GM23338 (cell line): ENCODE results near the gene TCERG1L. TPM values are rescaled to one million over a fixed set of nuclear protein-coding genes. Genes with fewer than 3 reads are reported as not detected.

Source experiments
- ATAC-seq: fragments of 200-7000 bp; cut with Tn5 transposase; 3 replicates; pipeline ENCODE4 v1.9.1; 2020
- DNase-seq: peaks from one replicate; pipeline ENCODE4 v3.0.0-alpha.2; 2015; ENCODE audit warnings: low spot score
- H2AFZ ChIP-seq: fragments of 200-600 bp; sonication (generic); 2 replicates; pipeline ENCODE4 v1.8.0; 2016; ENCODE audit warnings: antibody characterized with exemption, mild to moderate bottlenecking, moderate library complexity
- H3F3A ChIP-seq: fragments of 200-600 bp; sonication (generic); replicated peaks from 2 replicates; pipeline ENCODE4 v1.8.0; 2017; ENCODE audit warnings: antibody characterized with exemption, mixed run types, low read depth
- H3K27ac ChIP-seq: fragments of 200-600 bp; sonication (generic); 2 replicates; pipeline ENCODE4 v1.6.1; 2016; ENCODE audit warnings: low read depth
- H3K27me3 ChIP-seq: fragments of 200-600 bp; sonication (generic); 2 replicates; pipeline ENCODE4 v1.8.0; 2016; ENCODE audit warnings: mild to moderate bottlenecking, mixed run types, moderate library complexity; ENCODE audit not compliant: insufficient read depth
- H3K36me3 ChIP-seq: fragments of 200-600 bp; sonication (generic); 2 replicates; pipeline ENCODE4 v1.8.0; 2016; ENCODE audit warnings: mild to moderate bottlenecking; ENCODE audit not compliant: insufficient read depth
- H3K4me1 ChIP-seq: fragments of 200-600 bp; sonication (generic); 2 replicates; pipeline ENCODE4 v1.8.0; 2016; ENCODE audit warnings: mild to moderate bottlenecking, moderate library complexity; ENCODE audit not compliant: insufficient read depth
- H3K4me2 ChIP-seq: fragments of 200-600 bp; sonication (generic); 2 replicates; pipeline ENCODE4 v1.7.1; 2017; ENCODE audit warnings: mixed run types
- H3K4me3 ChIP-seq: fragments of 200-600 bp; sonication (generic); 2 replicates; pipeline ENCODE4 v1.6.1; 2016; ENCODE audit warnings: mixed run types
- H3K79me2 ChIP-seq: fragments of 200-600 bp; sonication (generic); replicated peaks from 2 replicates; pipeline ENCODE4 v1.8.0; 2017; ENCODE audit warnings: mild to moderate bottlenecking; ENCODE audit not compliant: insufficient read depth
- H3K9me2 ChIP-seq: fragments of 200-600 bp; sonication (generic); 2 replicates; pipeline ENCODE4 v1.8.0; 2017; ENCODE audit not compliant: insufficient read depth
- H4K20me1 ChIP-seq: fragments of 200-600 bp; sonication (generic); replicated peaks from 2 replicates; pipeline ENCODE4 v1.8.0; 2017; ENCODE audit warnings: mild to moderate bottlenecking; ENCODE audit not compliant: insufficient read depth
- H3K27ac Mint-ChIP-seq: 2 replicates; pipeline ENCODE4 v1.8.0; 2020; ENCODE audit warnings: inconsistent platforms, mild to moderate bottlenecking, moderate library complexity, mixed read lengths
- H3K27me3 Mint-ChIP-seq: 3 replicates; pipeline ENCODE4 v1.8.0; 2022; ENCODE audit warnings: low read depth, mild to moderate bottlenecking, moderate library complexity, mixed read lengths, inconsistent platforms; ENCODE audit not compliant: insufficient read depth, poor library complexity
- H3K36me3 Mint-ChIP-seq: 3 replicates; pipeline ENCODE4 v1.8.0; 2021; ENCODE audit warnings: low read depth, mild to moderate bottlenecking, inconsistent platforms, moderate library complexity, mixed read lengths
- H3K4me1 Mint-ChIP-seq: 3 replicates; pipeline ENCODE4 v1.8.0; 2020; ENCODE audit warnings: mild to moderate bottlenecking, inconsistent platforms, mixed read lengths
- H3K4me3 Mint-ChIP-seq: 3 replicates; pipeline ENCODE4 v1.8.0; 2021; ENCODE audit warnings: moderate library complexity, mild to moderate bottlenecking, inconsistent platforms, mixed read lengths
- H3K9me3 Mint-ChIP-seq: 3 replicates; pipeline ENCODE4 v1.8.0; 2020; ENCODE audit warnings: moderate library complexity, mild to moderate bottlenecking, inconsistent platforms, mixed read lengths
- EZH2 ChIP-seq: fragments of 200-600 bp; sonication (generic); IDR thresholded peaks from one replicate; pipeline ENCODE4 v1.8.0; 2017; ENCODE audit warnings: antibody characterized with exemption, mild to moderate bottlenecking, low read depth; ENCODE audit not compliant: unreplicated experiment
- EZH2phosphoT487 ChIP-seq: fragments of 200-600 bp; sonication (generic); IDR thresholded peaks from one replicate; pipeline ENCODE4 v1.8.1; 2018; ENCODE audit warnings: antibody characterized with exemption; ENCODE audit not compliant: unreplicated experiment
- POLR2AphosphoS5 ChIP-seq: IDR thresholded peaks from 2 replicates; pipeline ENCODE4 v1.6.1; 2016; ENCODE audit warnings: antibody characterized with exemption, low read depth
- polyA plus RNA-seq: library from polyadenylated mRNA; unstranded; fragments of >200 nt; fragmentation: Nextera tagmentation; extraction: Ambion mirVana; gene quantifications from 2 replicates; pipeline ENCODE4 v1.2.1, GENCODE V29; 2016
- total RNA-seq: library from RNA; depleted of rRNA; stranded (reverse); fragments of >200 nt; shearing (Covaris generic); gene quantifications from 2 replicates; pipeline ENCODE4 v1.2.3, GENCODE V29; 2014
- TF ChIP-seq, protein P1 (sequence below): IDR thresholded peaks from 2 replicates; pipeline ENCODE4 v1.6.1; 2016; ENCODE audit warnings: antibody characterized with exemption
- TF ChIP-seq, protein P2 (sequence below): IDR thresholded peaks from one replicate; pipeline ENCODE4 v1.6.1; 2018; ENCODE audit warnings: antibody characterized with exemption; ENCODE audit not compliant: unreplicated experiment
- TF ChIP-seq, protein P3 (sequence below), 2 experiments: fragments of 200-600 bp in 1 of 2; sonication (generic) in 1 of 2; conservative IDR thresholded peaks; 2 replicates each; pipeline versions ENCODE4 v1.5.1 to v1.6.1; 2016 to 2017; ENCODE audit warnings: antibody characterized with exemption in 2 of 2, low read depth in 2 of 2, mild to moderate bottlenecking in 2 of 2, moderate library complexity in 1 of 2

The TCERG1L gene
- total and polyA plus RNA-seq, 2 experiments from 2014 or later = 3.9 to 5.5 TPM

DNA sequence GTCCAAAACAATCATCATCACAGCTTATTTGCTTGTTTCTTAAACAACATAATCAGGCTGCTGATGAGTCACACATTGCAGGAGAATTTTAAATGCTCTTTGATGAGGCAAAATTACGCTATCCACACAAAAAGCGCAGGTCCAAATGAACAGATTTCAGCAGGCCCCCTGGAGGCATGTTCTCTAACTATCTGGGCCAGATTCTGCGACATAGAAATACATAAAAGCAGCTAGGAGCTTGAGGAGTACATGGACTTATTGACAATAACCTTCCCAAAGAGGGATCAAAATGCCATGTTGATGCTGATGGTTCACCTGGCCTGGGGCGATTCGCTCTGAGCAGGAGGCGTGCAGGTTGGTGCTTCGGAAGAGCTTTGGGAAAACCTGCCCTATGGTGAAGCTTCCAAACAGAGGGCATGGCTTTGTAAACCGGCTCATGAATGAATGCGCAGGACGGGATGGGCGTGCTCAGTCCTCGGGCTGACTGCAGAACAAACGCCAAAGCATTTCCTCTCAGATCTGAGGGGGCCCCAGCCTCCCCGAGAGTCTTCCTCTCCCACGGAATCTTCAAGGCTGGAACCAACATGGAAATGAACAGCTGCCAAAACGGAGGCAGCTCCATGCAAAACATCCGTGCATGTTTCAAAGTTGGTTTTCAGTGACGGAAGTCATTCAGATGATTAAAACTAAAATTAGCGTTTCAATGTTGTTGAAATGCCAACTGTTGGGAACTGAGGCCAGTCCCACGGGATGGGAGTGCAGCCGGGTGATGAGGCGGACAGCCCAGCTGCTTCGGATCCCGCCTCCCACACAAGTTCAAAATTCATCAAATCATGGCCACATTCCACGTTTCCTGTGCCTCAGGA is 179.6 kb downstream of the TCERG1L start:
- Mint-ChIP-seq H3K36me3 (peaks cover 24% of the 10 kb centered on the region; the same call in 2 of the 3 replicates), H3K9me3 (peaks cover 85% of the 10 kb centered on the region)
- TF ChIP-seq POLR2AphosphoS5 (no peak), EZH2 (no peak)
- TF ChIP-seq, protein P1, sequence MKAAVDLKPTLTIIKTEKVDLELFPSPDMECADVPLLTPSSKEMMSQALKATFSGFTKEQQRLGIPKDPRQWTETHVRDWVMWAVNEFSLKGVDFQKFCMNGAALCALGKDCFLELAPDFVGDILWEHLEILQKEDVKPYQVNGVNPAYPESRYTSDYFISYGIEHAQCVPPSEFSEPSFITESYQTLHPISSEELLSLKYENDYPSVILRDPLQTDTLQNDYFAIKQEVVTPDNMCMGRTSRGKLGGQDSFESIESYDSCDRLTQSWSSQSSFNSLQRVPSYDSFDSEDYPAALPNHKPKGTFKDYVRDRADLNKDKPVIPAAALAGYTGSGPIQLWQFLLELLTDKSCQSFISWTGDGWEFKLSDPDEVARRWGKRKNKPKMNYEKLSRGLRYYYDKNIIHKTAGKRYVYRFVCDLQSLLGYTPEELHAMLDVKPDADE = no peak

DNA sequence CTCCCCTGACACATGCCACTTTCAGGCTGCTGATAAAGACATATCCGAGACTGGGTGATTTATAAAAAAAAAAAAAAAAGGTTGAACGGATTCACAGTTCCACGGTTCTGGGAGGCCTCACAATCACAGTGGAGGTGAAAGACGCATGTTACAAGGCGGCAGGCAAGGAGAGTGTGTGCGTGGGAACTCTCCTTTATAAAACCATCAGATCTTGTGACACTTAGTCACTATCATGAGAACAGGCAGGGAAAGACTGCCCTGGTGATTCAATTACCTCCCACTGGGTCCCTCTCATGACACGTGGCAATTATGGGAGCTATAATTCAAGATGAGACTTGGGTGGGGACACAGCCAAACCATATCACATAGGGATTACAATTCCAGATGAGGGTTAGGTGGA is 181.5 kb downstream of the TCERG1L start:
- H3K4me2 ChIP-seq = no peak overlapping the region
- no peak for DNase-seq
- TF ChIP-seq EZH2phosphoT487 (no peak), EZH2 (no peak), POLR2AphosphoS5 (no peak)
- TF ChIP-seq, protein P2, sequence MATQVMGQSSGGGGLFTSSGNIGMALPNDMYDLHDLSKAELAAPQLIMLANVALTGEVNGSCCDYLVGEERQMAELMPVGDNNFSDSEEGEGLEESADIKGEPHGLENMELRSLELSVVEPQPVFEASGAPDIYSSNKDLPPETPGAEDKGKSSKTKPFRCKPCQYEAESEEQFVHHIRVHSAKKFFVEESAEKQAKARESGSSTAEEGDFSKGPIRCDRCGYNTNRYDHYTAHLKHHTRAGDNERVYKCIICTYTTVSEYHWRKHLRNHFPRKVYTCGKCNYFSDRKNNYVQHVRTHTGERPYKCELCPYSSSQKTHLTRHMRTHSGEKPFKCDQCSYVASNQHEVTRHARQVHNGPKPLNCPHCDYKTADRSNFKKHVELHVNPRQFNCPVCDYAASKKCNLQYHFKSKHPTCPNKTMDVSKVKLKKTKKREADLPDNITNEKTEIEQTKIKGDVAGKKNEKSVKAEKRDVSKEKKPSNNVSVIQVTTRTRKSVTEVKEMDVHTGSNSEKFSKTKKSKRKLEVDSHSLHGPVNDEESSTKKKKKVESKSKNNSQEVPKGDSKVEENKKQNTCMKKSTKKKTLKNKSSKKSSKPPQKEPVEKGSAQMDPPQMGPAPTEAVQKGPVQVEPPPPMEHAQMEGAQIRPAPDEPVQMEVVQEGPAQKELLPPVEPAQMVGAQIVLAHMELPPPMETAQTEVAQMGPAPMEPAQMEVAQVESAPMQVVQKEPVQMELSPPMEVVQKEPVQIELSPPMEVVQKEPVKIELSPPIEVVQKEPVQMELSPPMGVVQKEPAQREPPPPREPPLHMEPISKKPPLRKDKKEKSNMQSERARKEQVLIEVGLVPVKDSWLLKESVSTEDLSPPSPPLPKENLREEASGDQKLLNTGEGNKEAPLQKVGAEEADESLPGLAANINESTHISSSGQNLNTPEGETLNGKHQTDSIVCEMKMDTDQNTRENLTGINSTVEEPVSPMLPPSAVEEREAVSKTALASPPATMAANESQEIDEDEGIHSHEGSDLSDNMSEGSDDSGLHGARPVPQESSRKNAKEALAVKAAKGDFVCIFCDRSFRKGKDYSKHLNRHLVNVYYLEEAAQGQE = no peak
- TF ChIP-seq, protein P3, sequence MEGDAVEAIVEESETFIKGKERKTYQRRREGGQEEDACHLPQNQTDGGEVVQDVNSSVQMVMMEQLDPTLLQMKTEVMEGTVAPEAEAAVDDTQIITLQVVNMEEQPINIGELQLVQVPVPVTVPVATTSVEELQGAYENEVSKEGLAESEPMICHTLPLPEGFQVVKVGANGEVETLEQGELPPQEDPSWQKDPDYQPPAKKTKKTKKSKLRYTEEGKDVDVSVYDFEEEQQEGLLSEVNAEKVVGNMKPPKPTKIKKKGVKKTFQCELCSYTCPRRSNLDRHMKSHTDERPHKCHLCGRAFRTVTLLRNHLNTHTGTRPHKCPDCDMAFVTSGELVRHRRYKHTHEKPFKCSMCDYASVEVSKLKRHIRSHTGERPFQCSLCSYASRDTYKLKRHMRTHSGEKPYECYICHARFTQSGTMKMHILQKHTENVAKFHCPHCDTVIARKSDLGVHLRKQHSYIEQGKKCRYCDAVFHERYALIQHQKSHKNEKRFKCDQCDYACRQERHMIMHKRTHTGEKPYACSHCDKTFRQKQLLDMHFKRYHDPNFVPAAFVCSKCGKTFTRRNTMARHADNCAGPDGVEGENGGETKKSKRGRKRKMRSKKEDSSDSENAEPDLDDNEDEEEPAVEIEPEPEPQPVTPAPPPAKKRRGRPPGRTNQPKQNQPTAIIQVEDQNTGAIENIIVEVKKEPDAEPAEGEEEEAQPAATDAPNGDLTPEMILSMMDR (conservative IDR thresholded peaks at IDR 0.05; ENCODE audit: low read depth in 2 of 2) = no peak

More for the DNA sequence above, 179.6 kb downstream of the TCERG1L start:
- Mint-ChIP-seq H3K4me3 (no peak overlapping the region), H3K27me3 (peaks cover 3% of the 10 kb centered on the region), H3K4me1 (peaks cover 24% of the 10 kb centered on the region), H3K27ac (no peak overlapping the region)
- Histone ChIP-seq H3K4me1 (no peaks in the 10 kb centered on the region), H3F3A (no peaks in the 10 kb centered on the region), H2AFZ (no peak overlapping the region), H3K79me2 (no peaks in the 10 kb centered on the region), H3K4me3 (no peak overlapping the region), H4K20me1 (no peaks in the 10 kb centered on the region), H3K27ac (no peak overlapping the region), H3K9me2 (no peaks in the 10 kb centered on the region), H3K27me3 (no peaks in the 10 kb centered on the region), H3K36me3 (no peaks in the 10 kb centered on the region), H3K4me2 (no peak overlapping the region)
- ATAC-seq (no peak), DNase-seq (no peak)

More for the DNA sequence above, 181.5 kb downstream of the TCERG1L start:
- Mint-ChIP-seq H3K27me3 (peaks cover 4% of the 10 kb centered on the region), H3K27ac (no peak overlapping the region), H3K36me3 (peaks cover 25% of the 10 kb centered on the region; the same call in 2 of the 3 replicates), H3K4me3 (no peak overlapping the region), H3K9me3 (peaks cover 91% of the 10 kb centered on the region), H3K4me1 (peaks cover 29% of the 10 kb centered on the region)
- no peaks in the 10 kb centered on the region for H3K27me3 ChIP-seq
- H2AFZ ChIP-seq = no peak overlapping the region
- no peaks in the 10 kb centered on the region for H3K4me1 ChIP-seq
- no peak overlapping the region for H3K27ac ChIP-seq
- no peaks in the 10 kb centered on the region for H3K9me2 ChIP-seq
- H3K79me2 ChIP-seq = no peaks in the 10 kb centered on the region
- no peaks in the 10 kb centered on the region for H3K36me3 ChIP-seq
- H4K20me1 ChIP-seq = no peaks in the 10 kb centered on the region
- ATAC-seq = no peak
- H3F3A ChIP-seq = no peaks in the 10 kb centered on the region
- H3K4me3 ChIP-seq = no peak overlapping the region
